Subcutaneous adipose tissue (tissue), 4 donors: ENCODE data around the gene KMT5C. TPM values are rescaled to one million over a fixed set of nuclear protein-coding genes. Genes with fewer than 3 reads are reported as not detected.

Experiments used
- total RNA-seq, 4 donors: library from RNA; depleted of rRNA; stranded (reverse); fragments of >200 nt; gene quantifications; one replicate each; pipeline ENCODE4 v1.1.0, GENCODE V29; 2016
- TF ChIP-seq, protein P1 (sequence below): fragments of 450-650 bp; IDR thresholded peaks from one replicate; pipeline ENCODE4 v1.5.1; 2016; ENCODE audit warnings: low read depth, mild to moderate bottlenecking, control low read depth, antibody characterized with exemption, moderate library complexity

KMT5C gene
- total RNA-seq, 4 donors from 2014 or later = 7.0 to 24.1 (median 8.0) TPM

DNA sequence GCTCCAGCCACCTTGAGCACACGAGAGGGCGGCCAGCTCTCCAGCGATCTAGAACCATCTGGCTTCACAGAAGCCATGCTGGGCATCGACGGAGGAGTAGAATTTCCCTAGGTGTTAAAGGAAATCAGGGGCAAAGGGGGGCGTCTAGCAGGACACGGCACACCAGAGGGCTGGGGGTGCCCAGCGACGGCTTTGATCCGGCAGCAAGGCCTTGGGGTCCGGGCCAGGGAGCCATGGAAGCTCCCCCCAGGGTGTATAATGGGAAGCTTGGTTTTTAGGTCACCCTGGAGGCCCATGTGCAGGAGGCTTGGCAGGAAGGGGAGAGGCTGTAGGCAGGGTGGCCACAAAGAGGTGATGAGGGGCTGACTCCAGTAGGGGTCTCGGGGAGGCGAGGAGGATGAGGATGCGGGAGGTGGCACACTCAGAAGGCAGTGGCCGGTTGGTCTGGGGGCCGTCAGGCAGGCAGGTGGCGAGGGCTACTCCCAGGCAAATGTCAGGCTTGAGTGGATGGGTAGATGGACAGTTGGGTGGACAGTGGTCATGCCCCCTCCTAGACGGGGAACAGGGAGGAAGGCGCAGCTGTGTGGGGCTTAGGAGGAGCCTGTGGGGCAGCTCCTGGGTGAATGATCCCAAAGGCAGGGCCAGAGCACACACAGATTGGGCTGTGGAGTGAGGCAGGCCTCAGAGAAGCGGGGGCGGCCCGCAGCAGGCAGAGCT is 5.6 kb downstream of the KMT5C start:
- TF ChIP-seq, protein P1, sequence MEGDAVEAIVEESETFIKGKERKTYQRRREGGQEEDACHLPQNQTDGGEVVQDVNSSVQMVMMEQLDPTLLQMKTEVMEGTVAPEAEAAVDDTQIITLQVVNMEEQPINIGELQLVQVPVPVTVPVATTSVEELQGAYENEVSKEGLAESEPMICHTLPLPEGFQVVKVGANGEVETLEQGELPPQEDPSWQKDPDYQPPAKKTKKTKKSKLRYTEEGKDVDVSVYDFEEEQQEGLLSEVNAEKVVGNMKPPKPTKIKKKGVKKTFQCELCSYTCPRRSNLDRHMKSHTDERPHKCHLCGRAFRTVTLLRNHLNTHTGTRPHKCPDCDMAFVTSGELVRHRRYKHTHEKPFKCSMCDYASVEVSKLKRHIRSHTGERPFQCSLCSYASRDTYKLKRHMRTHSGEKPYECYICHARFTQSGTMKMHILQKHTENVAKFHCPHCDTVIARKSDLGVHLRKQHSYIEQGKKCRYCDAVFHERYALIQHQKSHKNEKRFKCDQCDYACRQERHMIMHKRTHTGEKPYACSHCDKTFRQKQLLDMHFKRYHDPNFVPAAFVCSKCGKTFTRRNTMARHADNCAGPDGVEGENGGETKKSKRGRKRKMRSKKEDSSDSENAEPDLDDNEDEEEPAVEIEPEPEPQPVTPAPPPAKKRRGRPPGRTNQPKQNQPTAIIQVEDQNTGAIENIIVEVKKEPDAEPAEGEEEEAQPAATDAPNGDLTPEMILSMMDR = no peak

DNA sequence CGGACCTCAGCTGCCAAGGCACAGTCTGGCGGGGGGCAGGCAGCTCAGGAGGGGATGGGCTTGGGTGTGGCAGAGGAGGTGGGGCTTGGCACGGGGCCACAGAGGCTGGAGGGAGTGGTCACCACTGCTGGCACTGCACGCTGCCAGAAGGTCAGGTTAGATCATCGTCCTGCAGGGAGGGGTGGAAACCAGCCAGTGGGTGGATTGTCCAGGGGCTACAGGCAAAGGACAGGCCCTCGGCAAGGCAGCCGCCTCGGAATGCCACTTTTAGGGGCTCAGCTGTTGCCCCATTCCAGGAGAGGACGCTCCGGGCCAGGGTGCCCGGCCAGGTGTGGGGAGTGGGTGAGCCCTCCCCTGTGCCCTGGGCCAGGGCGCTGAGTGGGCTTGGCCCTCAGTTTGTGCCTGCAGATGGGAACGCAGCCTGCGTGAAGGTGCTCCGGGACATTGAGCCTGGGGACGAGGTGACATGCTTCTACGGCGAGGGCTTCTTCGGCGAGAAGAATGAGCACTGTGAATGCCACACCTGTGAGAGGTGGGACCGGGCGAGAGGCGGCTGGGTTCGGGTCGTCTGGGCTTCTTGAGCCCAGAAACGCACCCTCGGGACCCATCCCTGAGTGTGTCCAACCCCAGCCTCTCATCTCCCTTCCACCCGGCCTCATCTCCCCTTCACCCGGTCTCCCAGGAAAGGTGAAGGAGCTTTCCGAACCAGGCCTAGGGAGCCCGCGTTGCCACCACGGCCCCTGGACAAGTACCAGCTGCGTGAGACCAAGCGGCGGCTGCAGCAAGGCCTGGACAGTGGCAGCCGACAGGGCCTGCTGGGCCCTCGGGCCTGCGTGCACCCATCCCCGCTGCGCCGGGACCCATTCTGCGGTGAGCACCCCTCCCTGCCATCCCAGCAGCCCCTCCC is 6.4 kb downstream of the KMT5C start:
- TF ChIP-seq, protein P1 = no peak

DNA sequence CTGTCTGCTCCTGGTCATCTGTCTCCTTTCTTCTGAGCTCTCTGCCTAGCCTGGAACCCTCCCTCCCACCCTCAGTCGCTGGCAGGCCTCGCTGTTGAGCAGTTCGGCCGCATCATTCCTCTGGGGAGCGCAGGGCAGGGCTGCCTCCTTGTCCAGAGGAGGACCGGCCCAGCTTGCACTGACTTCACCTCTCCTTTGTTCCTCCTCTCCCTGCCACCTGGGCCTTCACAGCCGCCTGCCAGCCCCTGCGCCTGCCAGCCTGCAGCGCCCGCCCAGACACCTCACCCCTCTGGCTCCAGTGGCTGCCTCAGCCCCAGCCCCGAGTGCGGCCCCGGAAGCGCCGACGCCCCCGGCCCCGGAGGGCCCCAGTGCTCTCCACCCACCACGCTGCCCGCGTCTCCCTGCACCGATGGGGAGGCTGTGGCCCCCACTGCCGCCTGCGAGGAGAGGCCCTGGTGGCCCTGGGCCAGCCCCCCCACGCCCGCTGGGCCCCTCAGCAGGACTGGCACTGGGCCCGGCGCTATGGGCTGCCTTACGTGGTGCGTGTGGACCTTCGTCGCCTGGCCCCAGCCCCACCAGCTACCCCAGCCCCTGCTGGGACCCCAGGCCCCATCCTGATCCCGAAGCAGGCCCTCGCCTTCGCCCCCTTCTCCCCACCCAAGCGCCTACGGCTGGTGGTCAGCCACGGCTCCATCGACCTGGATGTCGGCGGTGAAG is 7.2 kb downstream of the KMT5C start:
- TF ChIP-seq, protein P1 = no peak

DNA sequence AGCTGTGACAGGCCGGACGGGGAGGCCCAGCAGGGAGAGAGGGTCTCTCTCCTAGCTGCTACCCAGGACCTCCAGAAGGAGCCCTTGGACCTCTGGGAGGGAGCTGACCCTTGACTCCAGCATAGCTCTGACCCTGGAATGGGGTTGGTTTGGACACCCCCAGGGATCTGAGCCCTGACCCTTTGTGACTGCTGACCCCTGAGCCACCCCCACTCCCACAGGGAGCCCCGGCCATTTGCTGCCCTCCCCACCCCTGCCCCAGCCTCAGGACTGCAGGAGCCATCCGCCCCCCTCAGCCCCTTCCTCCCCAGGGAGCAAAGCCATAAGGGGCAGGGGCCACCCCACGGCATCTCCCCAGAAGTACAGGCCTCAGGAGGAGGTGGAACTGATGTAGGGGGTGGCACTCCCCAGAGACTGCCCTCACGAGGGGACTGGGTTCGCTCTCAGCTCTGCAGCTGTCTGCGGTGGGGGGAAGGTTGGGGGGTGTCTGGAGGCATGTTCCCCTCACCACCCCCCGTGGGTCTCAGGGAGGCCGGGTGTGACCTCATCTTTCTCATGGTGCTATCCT is 7.8 kb downstream of the KMT5C start:
- TF ChIP-seq, protein P1 = no peak

DNA sequence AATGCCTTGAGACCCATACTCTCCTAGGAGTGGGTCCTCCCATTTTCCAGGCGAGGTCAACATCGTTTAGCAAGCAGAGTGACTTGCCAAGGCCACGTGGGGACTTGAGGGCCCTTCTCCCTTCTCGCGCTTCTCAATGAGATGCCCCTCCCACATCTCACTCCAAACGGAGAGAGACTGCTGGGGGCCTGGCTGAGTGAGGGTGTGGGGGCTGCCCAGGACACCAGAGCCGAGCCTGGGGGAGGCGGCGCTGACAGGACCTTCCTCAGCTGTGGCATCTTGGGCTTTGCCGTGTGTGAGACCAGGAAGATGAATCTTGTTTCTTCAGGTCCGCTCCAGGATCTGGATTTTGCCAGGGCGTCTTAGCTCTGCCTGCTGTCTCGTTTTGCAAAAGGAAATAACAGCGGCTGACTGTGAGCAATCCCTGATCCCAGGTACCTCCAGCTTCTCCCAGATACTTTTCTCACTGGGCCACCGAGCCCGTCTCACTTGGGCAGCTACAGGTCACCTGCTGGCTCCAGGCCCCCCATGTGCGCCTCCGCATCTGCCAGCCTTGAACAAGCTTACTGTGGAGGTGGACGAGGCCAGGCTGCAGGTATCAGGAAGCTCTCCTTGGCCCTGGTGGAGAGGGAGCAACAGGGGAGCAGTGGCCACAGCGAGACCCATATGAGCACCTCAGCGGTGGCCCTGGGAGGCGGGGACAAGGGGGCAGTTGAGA is 8.8 kb downstream of the KMT5C start:
- TF ChIP-seq, protein P1 = no peak

DNA sequence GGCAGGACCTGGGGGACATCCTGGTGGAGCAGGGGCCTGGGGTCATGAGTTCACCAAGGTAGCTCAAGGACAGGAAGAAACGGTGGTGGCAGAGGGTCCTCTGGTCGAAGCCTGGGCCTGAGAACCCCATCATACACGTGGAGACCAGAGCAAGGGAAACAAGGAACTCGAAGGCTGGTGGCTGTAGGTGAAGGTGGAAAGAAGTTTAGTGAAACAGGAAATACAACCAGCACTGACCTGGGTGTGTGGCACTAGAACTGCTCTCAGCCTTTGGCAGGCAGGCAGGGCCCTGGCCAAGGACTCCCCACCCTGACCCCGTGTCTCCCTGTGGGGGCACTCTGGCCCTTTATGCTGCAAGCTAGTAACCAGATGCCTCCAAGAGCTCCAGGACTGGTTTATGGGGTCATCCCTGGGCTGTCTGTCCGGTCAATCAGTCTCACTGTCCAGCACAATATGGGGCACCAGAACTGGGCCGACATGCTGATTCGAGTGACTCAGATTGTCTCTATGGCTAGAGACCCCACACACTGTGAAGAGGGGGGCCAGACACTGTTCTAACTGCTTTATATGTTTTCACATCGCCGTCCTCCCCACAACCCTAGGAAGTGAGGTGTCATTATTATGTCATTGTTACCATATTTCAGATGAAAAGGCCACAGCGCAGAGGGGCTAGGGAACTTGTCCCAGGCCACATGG is 11.1 kb downstream of the KMT5C start:
- TF ChIP-seq, protein P1 = no peak
